BE2C (cell line): Measurements from ENCODE around the gene INSIG1.

Source experiments
- DNase-seq: peaks from one replicate; pipeline ENCODE4 v3.0.0-alpha.2; 2020
- H3K27me3 ChIP-seq: fragments of 250-450 bp; sonication (Bioruptor Pico); 2 replicates; pipeline ENCODE4 v1.5.1; 2020; ENCODE audit warnings: mild to moderate bottlenecking
- H3K36me3 ChIP-seq: fragments of 250-450 bp; sonication (Bioruptor Pico); 2 replicates; pipeline ENCODE4 v1.5.1; 2020; ENCODE audit warnings: mild to moderate bottlenecking
- H3K4me1 ChIP-seq: fragments of 250-450 bp; sonication (Bioruptor Pico); 2 replicates; pipeline ENCODE4 v1.5.1; 2020
- H3K4me3 ChIP-seq: 2 replicates; pipeline ENCODE4 v1.5.1; 2011; ENCODE audit warnings: low read depth, low read length
- H3K9me3 ChIP-seq: fragments of 250-450 bp; sonication (Bioruptor Pico); 2 replicates; pipeline ENCODE4 v1.5.1; 2020
- TF ChIP-seq, protein P1 (sequence below): IDR thresholded peaks from 2 replicates; pipeline ENCODE4 v1.5.1; 2012; ENCODE audit warnings: mild to moderate bottlenecking, low read depth, low read length

INSIG1 gene

DNA sequence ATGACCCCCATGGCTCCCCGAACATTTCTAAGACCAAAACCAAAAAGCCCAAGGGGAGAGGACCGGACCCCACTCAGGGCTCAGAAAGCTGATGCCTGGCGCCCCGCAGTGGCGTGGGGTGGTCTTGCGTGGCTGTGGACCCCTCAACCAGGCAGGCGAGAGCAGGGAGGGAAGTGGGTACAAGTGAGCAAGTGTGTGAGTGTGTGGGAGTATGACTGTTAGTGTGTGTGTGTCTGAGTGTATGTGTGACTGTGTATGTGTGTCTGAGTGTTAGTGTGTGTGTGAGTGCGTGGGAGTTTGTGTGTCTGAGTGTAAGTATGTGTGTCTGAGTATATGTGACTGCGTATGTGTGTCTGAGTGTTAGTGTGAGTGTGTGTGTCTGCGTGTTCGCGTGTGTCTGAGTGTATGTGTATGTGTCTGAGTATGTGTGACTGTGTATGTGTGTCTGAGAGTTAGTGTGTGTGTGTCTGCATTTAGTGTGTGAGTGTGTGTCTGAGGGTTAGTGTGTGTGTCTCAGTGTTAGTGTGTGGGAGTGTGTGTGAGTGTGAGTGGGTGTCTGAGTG, 34.0 kb upstream of the INSIG1 start:
- H3K4me1 ChIP-seq: no peaks in the 10 kb centered on the region
- H3K9me3 ChIP-seq: no peaks in the 10 kb centered on the region
- no peaks in the 10 kb centered on the region for H3K36me3 ChIP-seq
- H3K4me3 ChIP-seq: no peak overlapping the region
- no peaks in the 10 kb centered on the region for H3K27me3 ChIP-seq
- TF ChIP-seq, protein P1, sequence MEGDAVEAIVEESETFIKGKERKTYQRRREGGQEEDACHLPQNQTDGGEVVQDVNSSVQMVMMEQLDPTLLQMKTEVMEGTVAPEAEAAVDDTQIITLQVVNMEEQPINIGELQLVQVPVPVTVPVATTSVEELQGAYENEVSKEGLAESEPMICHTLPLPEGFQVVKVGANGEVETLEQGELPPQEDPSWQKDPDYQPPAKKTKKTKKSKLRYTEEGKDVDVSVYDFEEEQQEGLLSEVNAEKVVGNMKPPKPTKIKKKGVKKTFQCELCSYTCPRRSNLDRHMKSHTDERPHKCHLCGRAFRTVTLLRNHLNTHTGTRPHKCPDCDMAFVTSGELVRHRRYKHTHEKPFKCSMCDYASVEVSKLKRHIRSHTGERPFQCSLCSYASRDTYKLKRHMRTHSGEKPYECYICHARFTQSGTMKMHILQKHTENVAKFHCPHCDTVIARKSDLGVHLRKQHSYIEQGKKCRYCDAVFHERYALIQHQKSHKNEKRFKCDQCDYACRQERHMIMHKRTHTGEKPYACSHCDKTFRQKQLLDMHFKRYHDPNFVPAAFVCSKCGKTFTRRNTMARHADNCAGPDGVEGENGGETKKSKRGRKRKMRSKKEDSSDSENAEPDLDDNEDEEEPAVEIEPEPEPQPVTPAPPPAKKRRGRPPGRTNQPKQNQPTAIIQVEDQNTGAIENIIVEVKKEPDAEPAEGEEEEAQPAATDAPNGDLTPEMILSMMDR: peak; percentile 36
- no peak for DNase-seq

DNA sequence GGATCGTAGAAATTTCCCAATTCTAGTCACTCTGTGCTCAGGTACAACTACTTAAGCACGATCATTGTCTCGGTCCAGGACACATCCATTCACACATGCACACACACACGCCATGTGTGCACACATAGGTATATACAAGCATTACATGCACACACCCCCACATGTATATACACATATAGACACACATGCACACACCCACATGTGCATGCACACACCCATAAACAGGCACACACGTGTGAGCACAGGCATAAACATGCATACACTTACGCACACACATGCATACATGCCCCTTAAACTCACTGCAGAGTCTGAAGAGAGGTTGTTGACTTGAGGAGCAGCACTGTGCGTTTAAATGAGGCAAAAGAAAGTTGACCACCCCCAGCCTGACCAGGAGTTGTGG, 32.5 kb upstream of the INSIG1 start:
- H3K9me3 ChIP-seq: no peaks in the 10 kb centered on the region
- no peaks in the 10 kb centered on the region for H3K27me3 ChIP-seq
- DNase-seq: no peak
- H3K4me1 ChIP-seq: no peaks in the 10 kb centered on the region
- TF ChIP-seq, protein P1: no peak
- H3K4me3 ChIP-seq: no peak overlapping the region
- no peaks in the 10 kb centered on the region for H3K36me3 ChIP-seq

DNA sequence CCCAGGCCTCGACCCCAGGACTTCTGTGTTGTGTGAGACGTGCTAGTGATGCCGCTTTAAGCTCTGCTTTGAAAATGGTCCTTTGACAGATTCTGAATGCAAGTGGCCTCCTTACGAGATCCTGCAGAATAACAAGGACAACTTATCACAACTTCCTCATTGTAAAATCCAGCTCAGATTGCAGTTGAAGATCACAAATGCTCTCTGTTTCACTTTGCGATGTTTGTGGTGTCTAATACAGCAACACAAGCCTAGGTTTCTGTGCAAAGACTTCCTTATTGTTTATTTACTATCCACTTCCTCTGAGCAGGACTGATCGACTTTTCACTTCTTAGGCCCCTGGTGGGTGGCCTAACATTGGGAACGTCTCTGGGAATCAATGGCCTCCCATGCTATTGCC, 31.7 kb upstream of the INSIG1 start:
- no peak for DNase-seq

DNA sequence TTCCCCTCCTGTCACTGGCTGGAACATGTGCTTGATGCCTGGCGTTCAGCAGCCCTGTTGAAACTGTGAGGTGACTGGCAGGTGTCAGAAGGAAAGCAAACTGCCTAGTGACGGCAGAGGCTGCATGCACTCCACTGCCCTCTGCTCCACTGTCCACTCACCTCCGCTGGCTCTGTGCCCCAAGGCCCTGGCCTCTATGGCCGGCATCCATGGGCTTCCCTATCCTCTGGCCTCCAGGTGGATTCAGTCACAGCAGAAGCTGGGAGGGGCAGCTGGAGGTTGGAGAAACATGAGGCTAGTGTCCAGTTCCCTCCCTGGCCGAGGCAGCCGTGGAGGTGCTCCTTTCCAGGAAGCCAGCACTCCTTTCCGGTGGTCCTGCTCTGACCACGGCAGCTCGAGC, 31.2 kb upstream of the INSIG1 start:
- DNase-seq: no peak
- TF ChIP-seq, protein P1: no peak
- no peaks in the 10 kb centered on the region for H3K9me3 ChIP-seq
- no peaks in the 10 kb centered on the region for H3K36me3 ChIP-seq
- no peaks in the 10 kb centered on the region for H3K27me3 ChIP-seq
- H3K4me1 ChIP-seq: no peaks in the 10 kb centered on the region
- no peak overlapping the region for H3K4me3 ChIP-seq

More for the DNA sequence above, 31.7 kb upstream of the INSIG1 start:
- H3K27me3 ChIP-seq: no peaks in the 10 kb centered on the region
- no peaks in the 10 kb centered on the region for H3K4me1 ChIP-seq
- H3K36me3 ChIP-seq: no peaks in the 10 kb centered on the region
- TF ChIP-seq, protein P1: no peak
- no peaks in the 10 kb centered on the region for H3K9me3 ChIP-seq
- no peak overlapping the region for H3K4me3 ChIP-seq

DNA sequence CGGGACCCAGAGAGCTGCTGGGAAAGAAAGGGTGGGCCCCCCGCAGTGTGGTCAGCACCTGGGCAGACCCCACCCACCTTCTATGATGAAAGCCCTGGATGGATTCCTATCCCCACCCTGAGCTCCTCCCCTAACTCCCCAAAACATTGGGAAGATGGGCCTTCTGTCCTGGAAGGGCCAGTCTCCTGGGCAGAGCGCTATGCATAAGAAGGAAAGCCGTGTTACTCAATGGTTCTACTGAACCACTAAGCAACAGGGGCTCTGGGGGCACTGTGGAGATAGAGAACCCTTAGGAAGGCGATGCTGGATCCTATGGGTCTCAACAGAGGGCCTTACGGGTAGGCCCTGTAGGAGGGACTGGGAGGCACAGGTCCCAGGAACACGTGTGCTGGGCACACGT, 30.7 kb upstream of the INSIG1 start:
- Histone ChIP-seq H3K4me3 (no peak overlapping the region), H3K9me3 (no peaks in the 10 kb centered on the region), H3K4me1 (no peaks in the 10 kb centered on the region), H3K27me3 (no peaks in the 10 kb centered on the region), H3K36me3 (no peaks in the 10 kb centered on the region)
- TF ChIP-seq, protein P1: no peak
- DNase-seq: no peak

DNA sequence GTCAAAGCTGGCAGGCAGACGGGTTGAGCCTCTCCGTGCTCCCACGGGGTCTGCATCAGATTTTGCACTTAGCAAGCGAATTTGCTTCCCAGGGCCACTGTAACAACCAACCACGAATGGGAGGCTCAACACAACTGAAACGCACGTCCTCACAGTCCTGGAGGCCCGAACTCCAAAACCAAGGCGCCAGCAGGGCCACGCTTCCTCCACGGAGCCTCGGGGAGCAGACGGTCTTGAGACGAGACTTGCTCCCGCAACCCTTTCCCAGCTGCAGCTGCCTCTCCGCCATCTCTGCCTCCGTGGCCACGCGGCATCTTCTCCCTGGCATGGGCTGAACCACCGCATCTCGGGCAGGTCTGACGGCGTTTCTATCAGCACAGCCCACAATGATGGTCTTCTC, 30.2 kb upstream of the INSIG1 start:
- Histone ChIP-seq H3K27me3 (no peaks in the 10 kb centered on the region), H3K4me3 (no peak overlapping the region), H3K4me1 (no peaks in the 10 kb centered on the region), H3K9me3 (no peaks in the 10 kb centered on the region), H3K36me3 (no peaks in the 10 kb centered on the region)
- TF ChIP-seq, protein P1: no peak
- DNase-seq: no peak
